ENCODE measurements around the gene FBXL19.

The FBXL19 gene

GRCh38 chr16:30991052-30991451 is 67.7 kb downstream of the FBXL19 start:
- no peak for DNase-seq

- no peak for DNase-seq
Observed at GRCh38 chr16:30992276-30992780, 69.0 kb downstream of the FBXL19 start.

GRCh38 chr16:30992931-30993816 is 69.8 kb downstream of the FBXL19 start:
- no peak for DNase-seq

GRCh38 chr16:30995927-30996323 is 72.6 kb downstream of the FBXL19 start:
- no peak for DNase-seq

GRCh38 chr16:30996324-30996984 is 73.1 kb downstream of the FBXL19 start:
- DNase-seq, result no peak

GRCh38 chr16:30996985-30997724 is 73.8 kb downstream of the FBXL19 start:
- DNase-seq, result peak; percentile 81

GRCh38 chr16:30997725-30998711 is 74.6 kb downstream of the FBXL19 start:
- DNase-seq, result no peak
